ENCODE data around the gene IFI6.
"Not testable (repeated sequence)": the region's sequence is repeated elsewhere in the genome, so short reads cannot be mapped to it uniquely, and the experiment has no call there.

IFI6 gene, protein sequence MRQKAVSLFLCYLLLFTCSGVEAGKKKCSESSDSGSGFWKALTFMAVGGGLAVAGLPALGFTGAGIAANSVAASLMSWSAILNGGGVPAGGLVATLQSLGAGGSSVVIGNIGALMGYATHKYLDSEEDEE

DNA sequence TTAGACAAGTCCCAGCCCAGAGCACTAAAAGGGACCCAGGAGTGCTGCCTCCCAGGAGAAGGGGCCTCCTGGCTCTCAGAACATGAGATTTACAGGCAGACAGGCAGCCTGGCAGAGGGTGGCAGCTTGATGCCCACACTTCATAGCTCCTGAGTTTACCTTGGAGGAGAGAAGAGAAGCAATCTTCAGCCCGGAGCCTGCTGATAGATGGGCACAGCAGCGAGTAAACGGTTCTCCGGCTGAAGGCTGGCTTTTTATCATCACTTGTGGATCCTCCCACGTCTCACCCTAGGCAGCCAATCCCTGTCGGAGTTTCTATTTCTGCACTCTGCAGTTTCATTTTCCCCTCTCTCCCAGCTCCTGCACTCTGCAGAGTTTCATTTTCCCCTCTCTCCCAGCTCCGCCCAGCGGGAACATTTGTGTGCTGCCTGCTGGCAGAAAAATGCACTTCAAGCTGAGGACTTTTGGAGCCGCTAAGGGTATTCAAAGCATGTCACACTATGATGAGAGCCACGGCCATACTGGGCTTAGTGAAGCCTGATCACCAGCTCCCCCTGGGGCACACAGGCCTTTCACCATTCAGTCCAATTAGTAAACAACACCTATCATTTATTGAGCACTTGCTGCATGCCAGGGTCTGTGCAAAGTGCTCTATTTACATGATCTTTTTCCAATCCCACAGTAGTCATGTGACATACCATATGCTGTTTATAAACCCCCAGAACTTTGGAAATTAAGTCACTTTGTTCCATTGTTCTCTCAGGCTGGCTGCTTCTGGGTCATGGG, at the start of gene IFI6:
Gene IFI6 (minus strand): TSS at position 229 of the 786 bp plus-strand sequence. CDS start 2,878 bp downstream, outside the sequence.
- peaks cover 41% of the 10 kb centered on the region for H3K4me1 Mint-ChIP-seq
- peak within 1 kb of the TSS; percentile 86 for H3K27ac Mint-ChIP-seq
- no peaks in the 10 kb centered on the region for H3K9me3 Mint-ChIP-seq
- H3K4me3 Mint-ChIP-seq, result peak within 1 kb of the TSS; percentile 90
- no peaks in the 10 kb centered on the region for H3K27me3 Mint-ChIP-seq
- H3K36me3 Mint-ChIP-seq, result no peaks in the 10 kb centered on the region

DNA sequence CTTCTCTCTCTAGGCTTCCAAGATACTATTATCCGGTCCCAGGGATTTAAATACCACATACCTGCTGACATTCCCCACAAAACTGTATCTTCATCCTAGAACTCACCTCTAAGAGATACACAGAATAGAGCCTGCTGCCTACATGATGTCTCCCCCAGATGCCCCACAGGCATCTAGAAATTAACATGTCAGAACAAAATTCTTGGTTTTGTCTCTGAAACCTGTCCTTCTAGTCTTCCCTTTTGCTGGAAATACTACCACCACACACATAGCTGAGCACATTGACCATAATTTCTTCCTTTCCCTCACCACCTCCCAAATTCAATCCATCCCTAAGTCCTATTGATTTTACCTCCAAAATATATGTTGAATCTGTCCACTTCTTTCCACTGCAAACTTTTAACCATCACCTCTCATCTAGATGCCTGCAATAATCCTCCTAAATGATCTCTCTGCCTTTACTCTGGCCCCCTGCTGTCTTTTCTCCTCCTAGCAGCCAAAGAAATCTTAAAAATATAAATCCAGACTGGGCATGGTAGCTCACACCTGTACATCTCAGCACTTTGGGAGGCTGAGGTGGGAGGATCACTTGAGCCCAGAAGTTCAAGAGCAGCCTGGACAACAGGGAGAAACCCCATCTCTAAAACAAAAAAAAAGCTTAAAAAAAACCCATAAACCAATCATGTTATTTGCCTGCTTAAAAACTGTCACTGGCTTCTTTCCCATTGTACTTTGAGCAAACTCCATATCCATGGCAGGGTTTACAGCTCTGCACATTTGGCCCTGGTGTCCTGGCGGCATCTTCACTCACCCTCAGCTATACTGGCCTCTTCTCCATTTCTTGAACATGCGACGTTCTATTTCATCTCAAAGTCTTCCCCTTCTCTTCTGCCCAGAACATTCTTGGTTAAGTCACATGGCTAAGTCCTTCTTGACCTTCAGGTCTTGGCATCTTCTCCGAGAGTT, 47.6 kb upstream of the IFI6 start:
- H3K27me3 Mint-ChIP-seq, result peaks cover 6% of the 10 kb centered on the region
- no peak overlapping the region for H3K4me3 Mint-ChIP-seq
- H3K4me1 Mint-ChIP-seq, result no peaks in the 10 kb centered on the region
- H3K27ac Mint-ChIP-seq, result no peak overlapping the region
- H3K9me3 Mint-ChIP-seq, result peaks cover 8% of the 10 kb centered on the region
- H3K36me3 Mint-ChIP-seq, result peaks cover 1% of the 10 kb centered on the region

DNA sequence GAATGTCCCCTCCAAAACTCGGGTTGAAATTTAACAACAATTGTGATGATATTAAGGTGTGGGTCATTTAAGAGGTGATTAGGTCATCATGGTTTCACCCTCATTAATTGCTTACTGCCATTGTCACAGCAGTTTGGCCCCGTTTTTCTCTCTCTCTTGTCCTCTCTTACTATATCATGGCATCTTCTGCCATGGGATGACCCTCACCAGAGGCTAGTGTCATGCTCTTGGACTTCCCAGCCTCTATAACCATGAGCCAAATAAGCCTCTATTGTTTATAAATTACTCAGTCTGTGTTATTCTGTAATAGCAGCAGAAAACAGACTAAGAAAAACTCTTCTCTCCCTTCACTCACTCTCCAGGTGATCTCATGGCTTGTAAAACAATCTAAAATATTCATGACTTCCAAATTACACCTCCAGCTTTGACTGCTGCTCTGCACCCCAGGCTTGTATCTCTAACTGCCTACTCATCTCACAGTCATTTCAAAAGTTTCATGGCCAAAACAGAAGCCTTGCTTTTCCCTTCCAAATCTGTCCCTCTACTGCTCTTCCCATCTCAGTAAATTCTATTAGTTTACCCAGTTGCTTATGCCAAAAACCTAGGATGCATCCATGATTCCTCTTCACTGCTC, 44.4 kb upstream of the IFI6 start:
- H3K4me3 Mint-ChIP-seq, result no peak overlapping the region
- H3K36me3 Mint-ChIP-seq, result peaks cover 1% of the 10 kb centered on the region
- H3K9me3 Mint-ChIP-seq, result peaks cover 8% of the 10 kb centered on the region
- H3K4me1 Mint-ChIP-seq, result no peaks in the 10 kb centered on the region
- peaks cover 6% of the 10 kb centered on the region for H3K27me3 Mint-ChIP-seq
- no peak overlapping the region for H3K27ac Mint-ChIP-seq

DNA sequence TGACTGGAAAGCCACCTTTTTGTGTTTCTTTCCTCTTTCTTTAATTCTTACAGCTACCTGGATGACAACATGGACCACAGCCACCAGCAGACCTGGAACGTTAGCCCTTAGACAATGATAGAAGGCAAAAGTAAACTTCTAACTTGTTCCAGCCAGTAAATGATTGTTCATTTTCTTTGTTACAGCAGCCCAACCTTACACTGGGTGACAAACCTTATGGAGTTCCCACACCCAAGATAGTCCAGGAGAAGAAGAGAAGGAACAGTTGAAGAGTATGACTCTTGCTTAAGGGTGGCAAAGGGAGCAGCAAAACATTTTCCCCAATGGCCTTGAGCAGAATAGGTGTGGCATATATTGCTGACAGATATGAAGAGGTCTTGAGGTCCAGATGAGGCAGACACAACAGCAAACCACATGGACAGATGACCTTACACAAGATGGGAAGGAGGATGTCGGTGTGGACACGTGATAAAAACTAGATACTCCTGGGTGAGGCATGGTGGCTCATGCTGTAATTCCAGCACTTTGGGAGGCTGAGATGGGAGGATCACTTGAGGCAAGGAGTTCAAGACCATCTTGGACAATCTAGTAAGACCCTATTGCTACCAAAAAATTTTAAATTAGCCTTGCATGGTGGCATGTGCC, 42.0 kb upstream of the IFI6 start:
- peaks cover 6% of the 10 kb centered on the region for H3K27me3 Mint-ChIP-seq

DNA sequence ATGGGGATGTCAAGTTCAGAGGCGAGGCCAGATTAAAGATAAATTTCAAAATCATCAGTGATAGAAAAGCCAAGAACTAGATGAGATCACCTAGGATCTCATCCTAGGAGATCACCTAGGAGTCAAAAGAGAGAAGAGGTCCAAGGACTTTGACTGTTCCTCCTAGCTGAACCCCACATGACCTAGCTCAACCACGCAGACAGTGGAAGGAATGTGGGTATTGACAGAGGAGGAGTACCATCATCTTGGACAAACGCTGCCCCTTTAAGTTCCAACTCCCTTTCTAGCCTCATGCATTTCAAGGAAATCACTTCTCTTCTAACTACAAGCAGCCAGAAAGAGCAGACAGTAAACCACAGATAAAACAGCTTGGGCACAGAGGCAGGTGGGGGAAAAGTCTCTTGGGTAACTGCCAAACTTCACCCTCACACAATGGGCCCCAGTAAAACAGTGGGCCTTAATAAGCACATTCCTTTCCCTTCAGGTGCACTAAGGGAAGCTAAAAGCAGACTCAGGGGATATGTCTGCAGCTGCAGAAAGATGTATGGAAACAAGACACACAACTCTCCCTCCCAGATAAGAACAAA, 41.2 kb upstream of the IFI6 start:
- Mint-ChIP-seq H3K4me1 (no peaks in the 10 kb centered on the region), H3K9me3 (peaks cover 8% of the 10 kb centered on the region), H3K27me3 (peaks cover 6% of the 10 kb centered on the region), H3K36me3 (peaks cover 1% of the 10 kb centered on the region), H3K4me3 (no peak overlapping the region), H3K27ac (no peak overlapping the region)

More for the DNA sequence above, 42.0 kb upstream of the IFI6 start:
- no peak overlapping the region for H3K27ac Mint-ChIP-seq
- peaks cover 1% of the 10 kb centered on the region for H3K36me3 Mint-ChIP-seq
- H3K4me3 Mint-ChIP-seq, result no peak overlapping the region
- no peaks in the 10 kb centered on the region for H3K4me1 Mint-ChIP-seq
- peaks cover 8% of the 10 kb centered on the region for H3K9me3 Mint-ChIP-seq

DNA sequence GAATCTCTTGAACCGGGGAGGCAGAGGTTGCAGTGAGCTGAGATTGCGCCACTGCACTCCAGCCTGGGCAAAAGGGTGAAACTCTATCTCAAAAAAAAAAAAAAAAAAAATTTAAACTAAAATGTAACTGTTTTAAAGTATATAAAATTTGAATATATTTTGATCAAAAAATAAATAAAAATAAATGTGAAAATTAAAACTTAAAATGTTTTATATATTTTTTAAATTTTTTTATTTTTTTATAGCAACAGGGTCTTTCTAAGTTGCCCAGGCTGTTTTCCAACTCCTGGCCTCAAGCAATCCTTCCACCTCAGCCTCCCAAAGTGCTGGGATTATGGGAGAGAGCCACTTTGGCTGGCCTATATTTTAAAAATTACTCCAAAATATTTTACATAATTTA, 38.6 kb upstream of the IFI6 start:
- Mint-ChIP-seq H3K27ac (no peak overlapping the region), H3K27me3 (no peaks in the 10 kb centered on the region), H3K4me1 (no peaks in the 10 kb centered on the region), H3K36me3 (no peaks in the 10 kb centered on the region), H3K9me3 (no peaks in the 10 kb centered on the region), H3K4me3 (no peak overlapping the region)

DNA sequence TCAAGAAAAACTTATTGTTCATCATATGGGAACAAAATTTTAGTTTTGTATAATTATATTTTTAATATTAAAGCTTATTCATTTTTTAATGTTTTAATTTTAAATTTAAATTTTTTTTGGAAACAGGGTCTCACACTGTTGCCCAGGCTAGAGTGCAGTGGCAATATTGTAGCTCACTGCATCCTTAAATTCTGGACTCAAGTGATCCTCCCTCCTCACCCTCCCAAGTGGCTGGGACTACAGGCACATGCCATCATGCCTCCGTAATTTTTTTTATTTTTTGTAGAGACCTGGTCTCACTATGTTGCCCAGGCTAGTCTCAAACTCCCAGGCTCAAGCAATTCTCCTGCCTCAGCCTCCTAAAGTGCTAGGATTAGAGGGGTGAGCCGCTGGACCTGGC, 33.6 kb upstream of the IFI6 start:
- Mint-ChIP-seq H3K27me3 (no peaks in the 10 kb centered on the region), H3K9me3 (peaks cover 6% of the 10 kb centered on the region), H3K36me3 (peaks cover 4% of the 10 kb centered on the region), H3K27ac (no peak overlapping the region), H3K4me1 (no peaks in the 10 kb centered on the region), H3K4me3 (no peak overlapping the region)

- no peak overlapping the region for H3K27ac Mint-ChIP-seq
- peaks cover 4% of the 10 kb centered on the region for H3K36me3 Mint-ChIP-seq
- H3K4me3 Mint-ChIP-seq, result no peak overlapping the region
- peaks cover 6% of the 10 kb centered on the region for H3K9me3 Mint-ChIP-seq
- no peaks in the 10 kb centered on the region for H3K4me1 Mint-ChIP-seq
- H3K27me3 Mint-ChIP-seq, result no peaks in the 10 kb centered on the region
Observed at GRCh38 chr1:27704958-27705357, 33.0 kb upstream of the IFI6 start.

GRCh38 chr1:27696835-27697234, 24.8 kb upstream of the IFI6 start:
- not testable (repeated sequence) for H3K4me1 Mint-ChIP-seq, H3K9me3 Mint-ChIP-seq, H3K4me3 Mint-ChIP-seq, H3K27ac Mint-ChIP-seq, H3K36me3 Mint-ChIP-seq, H3K27me3 Mint-ChIP-seq

DNA sequence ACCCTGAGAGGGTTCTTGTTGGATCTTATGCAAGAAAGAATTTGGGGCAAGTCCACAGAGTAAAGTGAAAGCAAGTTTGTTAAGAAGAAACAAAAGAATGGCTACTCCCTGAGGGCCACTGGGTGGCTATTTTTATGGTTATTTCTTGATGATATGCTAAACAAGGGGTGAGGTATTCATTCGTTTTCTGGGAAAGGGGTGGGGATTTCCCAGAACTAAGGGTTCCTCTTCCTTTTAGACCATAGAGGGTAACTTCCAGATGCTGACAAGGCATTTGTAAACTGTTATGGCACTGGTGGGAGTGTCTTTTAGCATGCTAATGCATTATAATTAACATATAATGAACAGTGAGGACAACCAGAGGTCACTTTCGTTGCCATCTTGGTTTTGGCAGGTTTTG, 18.2 kb upstream of the IFI6 start:
- H3K27me3 Mint-ChIP-seq, result no peaks in the 10 kb centered on the region
- no peaks in the 10 kb centered on the region for H3K4me1 Mint-ChIP-seq
- H3K4me3 Mint-ChIP-seq, result no peak overlapping the region
- H3K27ac Mint-ChIP-seq, result no peak overlapping the region
- no peaks in the 10 kb centered on the region for H3K36me3 Mint-ChIP-seq
- no peaks in the 10 kb centered on the region for H3K9me3 Mint-ChIP-seq

GRCh38 chr1:27689423-27690173, 17.6 kb upstream of the IFI6 start:
- Mint-ChIP-seq H3K4me1 (no peaks in the 10 kb centered on the region), H3K27me3 (no peaks in the 10 kb centered on the region), H3K27ac (no peak overlapping the region), H3K9me3 (no peaks in the 10 kb centered on the region), H3K4me3 (no peak overlapping the region), H3K36me3 (no peaks in the 10 kb centered on the region)

DNA sequence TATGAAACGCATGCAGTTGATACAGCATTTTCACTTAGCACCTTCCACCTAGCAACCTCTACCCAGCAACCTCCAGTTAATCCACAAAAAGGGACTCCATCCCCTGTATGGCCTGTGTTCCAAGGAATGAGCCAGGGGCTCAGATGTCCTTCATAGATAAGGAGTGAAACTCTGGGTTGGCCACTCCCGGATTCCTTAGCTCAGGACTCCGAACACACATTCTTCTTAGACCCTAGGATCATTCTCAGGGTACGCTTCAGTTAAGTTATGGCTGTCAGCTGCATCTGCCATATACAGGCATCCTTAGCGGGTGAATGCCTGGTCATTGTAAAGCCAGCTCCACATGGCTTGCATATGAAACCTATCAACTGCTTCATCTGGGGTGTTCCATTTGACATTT, 15.9 kb upstream of the IFI6 start:
- H3K4me1 Mint-ChIP-seq, result no peaks in the 10 kb centered on the region
- no peak overlapping the region for H3K4me3 Mint-ChIP-seq
- no peak overlapping the region for H3K27ac Mint-ChIP-seq
- no peaks in the 10 kb centered on the region for H3K9me3 Mint-ChIP-seq
- H3K27me3 Mint-ChIP-seq, result no peaks in the 10 kb centered on the region
- H3K36me3 Mint-ChIP-seq, result no peaks in the 10 kb centered on the region

DNA sequence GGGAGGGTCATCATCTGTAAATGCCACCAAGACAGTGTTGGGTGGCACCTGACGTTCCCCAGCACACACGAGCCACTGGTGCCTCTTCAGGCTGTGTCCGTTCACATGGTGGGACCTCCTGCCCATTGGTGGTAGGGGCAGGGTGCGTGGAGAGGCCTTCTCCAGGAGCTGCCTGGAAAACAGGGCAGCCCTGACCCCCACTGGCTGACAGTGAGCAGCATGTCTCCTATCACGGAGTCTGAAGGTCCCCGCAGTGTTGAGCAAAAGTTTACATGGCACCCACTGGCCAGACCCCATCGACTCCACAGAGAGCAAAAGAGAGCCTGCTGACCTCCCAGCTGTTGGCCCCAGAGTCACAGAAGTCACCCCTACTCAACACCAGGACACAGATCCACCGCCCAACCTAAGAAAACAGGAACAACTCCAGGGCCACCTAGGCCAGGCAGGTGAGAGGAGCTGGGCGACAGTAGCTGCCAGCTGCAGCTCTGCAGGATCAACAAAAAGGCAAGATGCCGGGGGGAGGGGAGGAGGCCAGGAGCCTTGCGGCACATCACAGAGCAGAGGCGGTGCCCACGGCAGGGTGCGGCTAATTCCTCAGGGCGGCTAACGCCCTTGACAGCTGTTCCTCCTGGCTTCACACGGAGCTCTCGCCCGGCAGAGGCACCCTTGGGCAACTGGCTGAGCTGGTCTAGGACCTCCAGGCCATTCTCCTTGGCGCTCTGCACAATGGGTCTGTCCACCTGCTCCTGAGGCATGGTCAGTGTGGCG, 14.4 kb upstream of the IFI6 start:
- Mint-ChIP-seq H3K27me3 (no peaks in the 10 kb centered on the region), H3K4me1 (no peaks in the 10 kb centered on the region), H3K4me3 (no peak overlapping the region), H3K27ac (no peak overlapping the region), H3K36me3 (peaks cover 5% of the 10 kb centered on the region), H3K9me3 (peaks cover 4% of the 10 kb centered on the region)

DNA sequence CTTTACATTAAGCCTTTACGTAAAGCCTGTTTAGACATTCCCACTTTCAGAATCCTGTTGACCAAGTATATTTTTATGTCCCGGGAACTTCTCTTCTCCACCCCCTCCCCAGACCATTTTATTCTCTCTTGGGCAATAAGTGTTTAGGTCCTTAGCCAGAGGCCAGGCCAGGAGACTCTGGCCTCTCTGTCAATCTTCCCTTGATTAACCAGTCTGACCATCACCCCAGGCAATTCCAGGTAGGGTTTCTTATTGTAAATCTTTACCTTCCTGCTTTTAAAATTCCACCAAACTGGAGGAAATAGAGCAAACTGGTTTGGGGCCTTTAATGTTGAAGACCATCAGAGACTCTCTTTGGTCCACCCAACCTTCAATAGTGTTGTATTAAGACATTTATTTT, 12.2 kb upstream of the IFI6 start:
- H3K36me3 Mint-ChIP-seq, result peaks cover 7% of the 10 kb centered on the region
- H3K4me1 Mint-ChIP-seq, result no peaks in the 10 kb centered on the region
- H3K4me3 Mint-ChIP-seq, result no peak overlapping the region
- no peaks in the 10 kb centered on the region for H3K27me3 Mint-ChIP-seq
- H3K27ac Mint-ChIP-seq, result no peak overlapping the region
- peaks cover 5% of the 10 kb centered on the region for H3K9me3 Mint-ChIP-seq
